Endothelial cell of umbilical vein (primary cell): Measurements from ENCODE around the gene CC2D2A. TPM values are rescaled to one million over a fixed set of nuclear protein-coding genes. Genes with fewer than 3 reads are reported as not detected.

Experiments
- BruUV-seq: library from RNA; stranded (reverse); fragments of 400-500 nt; replicated peaks from 2 replicates; lab custom pipeline; 2021; lab: Mats Ljungman, UMichigan
- CTCF ChIA-PET: fragments of 300-600, 350-600 bp; sonication (Branson Sonifier 250); formaldehyde crosslinking; loops from one replicate; lab custom pipeline; 2021; ENCODE audit warnings: antibody characterized with exemption, inconsistent platforms; lab: Charles Lee
- POLR2A ChIA-PET: fragments of 300-600, 350-600 bp; sonication (Branson Sonifier 250); formaldehyde crosslinking; loops from one replicate; lab custom pipeline; 2021; ENCODE audit warnings: antibody characterized with exemption, inconsistent platforms; lab: Charles Lee
- DNase-seq: peaks from one replicate; pipeline ENCODE4 v3.0.0-alpha.2; 2011; ENCODE audit warnings: low read depth, low spot score
- FAIRE-seq: peaks from 2 replicates; lab custom pipeline; 2011; peaks lifted over from hg19 to GRCh38; lab: Jason Lieb, UNC
- H2AFZ ChIP-seq: 2 replicates; pipeline ENCODE4 v1.6.0; 2012; ENCODE audit warnings: low read depth, low read length, control low read depth, inconsistent platforms
- H3K27ac ChIP-seq: 2 replicates; pipeline ENCODE4 v1.5.1; 2011; ENCODE audit warnings: low read depth, mild to moderate bottlenecking, control low read depth, low read length, moderate library complexity; ENCODE audit not compliant: insufficient read depth
- H3K27me3 ChIP-seq, 2 experiments: 2 replicates each; pipeline versions ENCODE4 v1.6.0 to v1.6.1; 2011; ENCODE audit warnings: low read length in 2 of 2, mixed read lengths in 1 of 2; ENCODE audit not compliant: control insufficient read depth in 2 of 2, insufficient read depth in 2 of 2
- H3K36me3 ChIP-seq, 2 experiments: 2 replicates in 1 of 2; 3 replicates in 1 of 2; pipeline ENCODE4 v1.5.1; 2011; ENCODE audit warnings: low read length in 2 of 2, mild to moderate bottlenecking in 1 of 2, moderate library complexity in 1 of 2; ENCODE audit not compliant: control insufficient read depth in 2 of 2, insufficient read depth in 2 of 2; ENCODE audit errors: extremely low read depth in 1 of 2
- H3K4me1 ChIP-seq: 3 replicates; pipeline ENCODE4 v1.5.1; 2011; ENCODE audit warnings: mild to moderate bottlenecking, low read length; ENCODE audit not compliant: control insufficient read depth, insufficient read depth; ENCODE audit errors: extremely low read depth
- H3K4me2 ChIP-seq: 2 replicates; pipeline ENCODE4 v1.6.1; 2011; ENCODE audit warnings: low read length, control low read depth, mixed read lengths; ENCODE audit not compliant: insufficient read depth
- H3K4me3 ChIP-seq, 3 experiments: fragments of 200-600 bp in 1 of 3; sonication (generic), shearing (Covaris generic) in 1 of 3; replicated peaks in 1 of 3; 2 replicates each; pipeline ENCODE4 v1.5.1; 2011 to 2016; ENCODE audit warnings: control low read depth in 3 of 3, low read length in 3 of 3, mild to moderate bottlenecking in 2 of 3, inconsistent platforms in 1 of 3, low read depth in 1 of 3, moderate library complexity in 1 of 3; ENCODE audit not compliant: insufficient read depth in 1 of 3
- H3K79me2 ChIP-seq: 2 replicates; pipeline ENCODE4 v1.6.0; 2012; ENCODE audit warnings: low read length, inconsistent platforms; ENCODE audit not compliant: control insufficient read depth, insufficient read depth
- H3K9ac ChIP-seq: replicated peaks from 2 replicates; pipeline ENCODE3; 2011; ENCODE audit warnings: low read length, control low read depth; ENCODE audit not compliant: insufficient read depth; ENCODE audit errors: extremely low read depth
- H3K9me1 ChIP-seq: replicated peaks from 3 replicates; pipeline ENCODE4 v1.6.0; 2011; ENCODE audit warnings: mild to moderate bottlenecking, low read length; ENCODE audit not compliant: control insufficient read depth, insufficient read depth; ENCODE audit errors: extremely low read depth
- H3K9me3 ChIP-seq: replicated peaks from 2 replicates; pipeline ENCODE4 v1.5.1; 2012; ENCODE audit warnings: low read length, inconsistent platforms; ENCODE audit not compliant: control insufficient read depth, insufficient read depth
- H4K20me1 ChIP-seq: replicated peaks from 2 replicates; pipeline ENCODE3; 2011; ENCODE audit warnings: mild to moderate bottlenecking, low read length; ENCODE audit not compliant: control insufficient read depth, insufficient read depth; ENCODE audit errors: extremely low read depth
- FOS ChIP-seq: IDR thresholded peaks from 2 replicates; pipeline ENCODE4 v1.6.1; 2011; ENCODE audit warnings: mild to moderate bottlenecking, low read length, moderate library complexity, borderline replicate concordance; ENCODE audit not compliant: insufficient read depth
- GATA2 ChIP-seq: IDR thresholded peaks from 2 replicates; pipeline ENCODE4 v1.7.0; 2011; ENCODE audit warnings: low read depth, mild to moderate bottlenecking, moderate library complexity, mixed read lengths, low read length; ENCODE audit not compliant: insufficient read length, insufficient read depth
- JUN ChIP-seq: IDR thresholded peaks from 2 replicates; pipeline ENCODE4 v1.6.1; 2011; ENCODE audit warnings: borderline replicate concordance, low read depth; ENCODE audit not compliant: insufficient read length, insufficient read depth
- MYC ChIP-seq: IDR thresholded peaks from one replicate; pipeline ENCODE4 v1.6.1; 2011; ENCODE audit warnings: mild to moderate bottlenecking, low read depth, low read length
- dilution Hi-C: fragments of 300-500 bp; cut with MboI; formaldehyde crosslinking; loops from one replicate; pipeline ENCODE4 v1.15.0; 2019; ENCODE audit warnings: low sequenced_read_pairs; ENCODE audit not compliant: extremely low pct_ligation_motif_present
- intact Hi-C: fragments of 100-400 bp; cut with micrococcal nuclease; formaldehyde crosslinking; loops from one replicate; pipeline ENCODE4 v1.10.0; 2022
- polyA plus RNA-seq, 4 experiments: library from polyadenylated mRNA; depleted of rRNA in 3 of 4; stranded (reverse) in 3 of 4; unstranded in 1 of 4; fragments of >200 nt; gene quantifications; 2 replicates each; pipeline versions ENCODE4 v1.2.1 to v1.2.3, GENCODE V29; 2011 to 2012; ENCODE audit warnings: missing spikeins in 1 of 4
- total RNA-seq: library from RNA; stranded (reverse); gene quantifications from 2 replicates; pipeline ENCODE4 v1.2.3, GENCODE V29; 2021
- TF ChIP-seq, protein P1 (sequence below): IDR thresholded peaks from 2 replicates; pipeline ENCODE4 v1.6.1; 2011; ENCODE audit not compliant: insufficient read depth, insufficient read length

The CC2D2A gene
- total and polyA plus RNA-seq, 2 donors (not counting 3 experiments of a cell fraction or from before 2014, with no cell fraction given): 10.2 to 22.4 TPM

DNA sequence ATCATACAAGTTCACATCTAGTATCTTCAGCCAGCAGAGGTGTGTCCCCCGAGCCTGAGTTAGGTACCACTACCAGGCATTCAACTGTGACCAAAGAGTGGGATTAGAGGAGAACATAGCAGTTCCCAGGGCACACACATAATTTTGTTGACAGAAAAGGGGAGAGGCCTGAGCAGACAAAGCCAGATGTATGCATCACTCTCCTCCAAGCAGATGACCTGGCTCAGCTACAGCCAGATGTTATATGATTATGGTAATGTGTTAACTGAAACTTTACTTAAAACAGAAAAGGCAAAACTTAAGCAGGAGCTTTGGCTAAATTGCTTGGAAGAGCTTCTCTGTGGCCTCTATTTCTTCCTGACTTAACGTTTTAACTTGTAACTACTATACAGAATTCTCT is 88.9 kb downstream of the CC2D2A start:
- FAIRE-seq (no peak), DNase-seq (no peak)
- Histone ChIP-seq H3K27me3 (no peaks in the 10 kb centered on the region), H4K20me1 (no peaks in the 10 kb centered on the region), H3K27ac (no peak overlapping the region), H3K36me3 (peaks cover 0 to 2% of the 10 kb centered on the region in 2 experiments), H3K79me2 (no peaks in the 10 kb centered on the region), H3K4me1 (no peaks in the 10 kb centered on the region), H3K9me3 (no peaks in the 10 kb centered on the region), H3K9ac (no peak overlapping the region), H2AFZ (no peak overlapping the region), H3K4me3 (no peak overlapping the region), H3K4me2 (no peak overlapping the region), H3K9me1 (no peaks in the 10 kb centered on the region)
- ChIA-PET POLR2A (no interaction called here), CTCF (interaction anchor here (2.1 kb wide), 1 partner anchor 79 kb away, joined by 5 read pairs; no protein-coding TSS in a partner anchor)
- intact Hi-C loops: no loop called here
- dilution Hi-C loops: no loop called here
- TF ChIP-seq MYC: no peak
- TF ChIP-seq FOS: no peak
- BruUV-seq: no TSS peak

- Histone ChIP-seq H2AFZ (no peak overlapping the region), H3K79me2 (no peaks in the 10 kb centered on the region), H3K4me1 (no peaks in the 10 kb centered on the region), H3K9me1 (no peaks in the 10 kb centered on the region), H3K4me2 (no peak overlapping the region), H3K27ac (no peak overlapping the region), H3K9me3 (no peaks in the 10 kb centered on the region), H3K36me3 (peaks cover 0 to 2% of the 10 kb centered on the region in 2 experiments), H4K20me1 (no peaks in the 10 kb centered on the region), H3K4me3 (no peak overlapping the region), H3K9ac (no peak overlapping the region), H3K27me3 (no peaks in the 10 kb centered on the region)
- no peak for DNase-seq
- TF ChIP-seq, protein P1, sequence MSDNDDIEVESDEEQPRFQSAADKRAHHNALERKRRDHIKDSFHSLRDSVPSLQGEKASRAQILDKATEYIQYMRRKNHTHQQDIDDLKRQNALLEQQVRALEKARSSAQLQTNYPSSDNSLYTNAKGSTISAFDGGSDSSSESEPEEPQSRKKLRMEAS: no peak
- TF ChIP-seq JUN (no peak), GATA2 (no peak), MYC (no peak)
- intact Hi-C loops: loop anchor here (10.0 kb wide), 1 partner anchor 583 kb away; no protein-coding TSS in a partner anchor
- ChIA-PET POLR2A (no interaction called here), CTCF (no interaction called here)
- FAIRE-seq: no peak
- dilution Hi-C loops: no loop called here
- no TSS peak for BruUV-seq
Measured at GRCh38 chr4:15562114-15562513, 92.4 kb downstream of the CC2D2A start.
